OCI-M2 (cell line): ENCODE data around the gene FILIP1L.
"Not testable (repeated sequence)": the region's sequence is repeated elsewhere in the genome, so short reads cannot be mapped to it uniquely, and the experiment has no call there.

Experiments
- DNase-seq: peaks from one replicate; lab custom pipeline; 2025; ENCODE audit not compliant: unreplicated experiment; lab: John Stamatoyannopoulos, UW

Gene FILIP1L

DNA sequence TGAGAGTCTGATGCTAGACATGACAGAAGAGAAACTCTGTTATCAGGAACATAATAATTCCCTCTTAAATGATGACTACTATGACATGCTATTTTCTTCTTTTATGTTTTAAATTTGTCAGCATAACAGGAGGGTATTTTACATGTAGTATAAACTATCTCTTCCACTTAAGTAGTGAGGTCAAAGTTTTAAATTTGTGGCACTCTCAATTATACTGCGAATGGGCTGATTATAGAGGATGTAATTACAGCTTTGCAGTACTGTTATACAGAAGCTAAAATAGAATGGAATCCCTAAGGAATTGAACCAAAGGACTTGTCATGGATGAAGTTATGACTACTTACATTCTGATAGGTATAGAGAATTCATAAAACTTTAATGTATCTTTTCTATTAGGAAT is 262.3 kb downstream of the FILIP1L start:
- no peak for DNase-seq

GRCh38 chr3:99850608-99851007 is 263.7 kb downstream of the FILIP1L start:
- DNase-seq = no peak

GRCh38 chr3:99848433-99848832 is 265.9 kb downstream of the FILIP1L start:
- DNase-seq = no peak

- no peak for DNase-seq
Measured at GRCh38 chr3:99846477-99847160, 267.7 kb downstream of the FILIP1L start.

GRCh38 chr3:99845999-99846398 is 268.3 kb downstream of the FILIP1L start:
- no peak for DNase-seq

DNA sequence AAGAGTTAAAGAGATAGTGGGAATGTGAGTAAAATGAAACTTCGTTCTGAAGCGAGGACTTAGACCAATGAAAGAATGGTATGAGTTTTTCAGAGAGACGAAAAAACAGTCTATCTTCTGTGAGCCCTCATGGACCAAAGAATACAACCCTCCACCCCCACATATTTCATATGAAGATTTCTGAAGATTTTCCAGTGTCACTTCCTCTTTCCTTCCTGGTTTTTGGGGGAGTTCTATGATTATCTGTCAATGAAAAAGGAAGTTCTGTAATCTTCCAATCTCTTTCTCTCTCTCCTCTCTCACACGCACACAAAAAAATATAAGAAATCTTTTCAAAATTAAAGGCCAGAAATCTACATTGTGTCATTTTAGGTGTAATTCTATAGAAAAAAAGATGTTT is 269.0 kb downstream of the FILIP1L start:
- no peak for DNase-seq

- no peak for DNase-seq
Measured at GRCh38 chr3:99843590-99844258, 270.6 kb downstream of the FILIP1L start.

GRCh38 chr3:99842826-99843589 is 271.3 kb downstream of the FILIP1L start:
- DNase-seq = no peak

- not testable (repeated sequence) for DNase-seq
Measured at GRCh38 chr3:99841949-99842348, 272.4 kb downstream of the FILIP1L start.

GRCh38 chr3:99839613-99840012 is 274.7 kb downstream of the FILIP1L start:
- DNase-seq = no peak

GRCh38 chr3:99838755-99839154 is 275.5 kb downstream of the FILIP1L start:
- DNase-seq = no peak

GRCh38 chr3:99837715-99838114 is 276.6 kb downstream of the FILIP1L start:
- DNase-seq = no peak

DNA sequence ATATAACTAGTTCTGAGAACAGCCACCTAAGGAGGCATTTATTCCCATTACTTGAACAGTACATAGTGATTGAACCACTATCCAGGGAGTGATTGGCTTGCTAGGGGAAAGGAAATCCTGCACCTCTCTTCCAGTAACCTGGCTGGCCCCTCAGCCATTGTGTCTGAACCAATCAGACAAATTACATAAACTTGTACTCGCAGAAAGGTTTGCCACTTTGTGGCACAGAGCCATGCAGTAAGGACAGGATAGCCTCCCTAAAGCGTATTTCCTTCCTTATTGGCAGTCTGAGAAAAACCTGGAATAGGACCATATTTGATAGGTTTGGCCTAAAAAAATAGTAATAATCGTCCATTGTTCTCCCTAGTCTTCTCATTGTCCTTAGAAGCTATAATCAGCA is 277.6 kb downstream of the FILIP1L start:
- no peak for DNase-seq

DNA sequence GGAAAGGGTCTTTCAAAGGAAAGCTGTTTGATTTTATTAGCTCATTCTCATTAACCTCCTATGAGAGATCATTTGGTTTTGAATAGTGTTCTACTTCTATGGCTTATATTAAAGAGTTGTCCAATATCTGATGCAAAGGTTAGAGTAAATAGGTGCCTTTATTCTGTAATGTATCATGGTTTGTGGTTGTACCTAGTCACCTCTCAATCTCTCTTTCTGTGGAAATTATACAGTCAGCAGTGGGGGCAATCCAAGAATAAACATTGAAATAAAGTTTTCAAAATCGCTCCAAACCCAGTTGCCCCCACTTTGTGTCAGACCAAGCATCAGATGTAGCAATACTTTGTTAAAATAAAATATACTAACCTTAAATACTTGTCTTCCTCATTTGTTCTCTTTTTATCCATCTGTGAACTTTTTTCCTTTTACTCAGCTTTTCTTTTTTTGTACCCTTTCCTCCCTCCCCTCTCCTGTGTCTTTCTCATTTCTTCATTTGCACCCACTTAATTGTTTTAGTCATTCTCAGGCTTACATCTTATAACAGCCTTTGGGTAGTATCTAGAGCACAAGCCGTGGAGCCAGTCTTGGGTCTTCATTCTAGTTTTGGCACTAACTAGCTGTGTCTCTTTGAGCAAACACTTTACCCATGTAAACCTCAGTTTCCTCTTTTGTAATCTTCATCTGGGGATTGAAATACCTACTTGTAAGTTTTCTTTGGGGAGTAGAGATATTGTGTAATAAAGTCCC is 279.9 kb downstream of the FILIP1L start:
- DNase-seq = no peak

DNA sequence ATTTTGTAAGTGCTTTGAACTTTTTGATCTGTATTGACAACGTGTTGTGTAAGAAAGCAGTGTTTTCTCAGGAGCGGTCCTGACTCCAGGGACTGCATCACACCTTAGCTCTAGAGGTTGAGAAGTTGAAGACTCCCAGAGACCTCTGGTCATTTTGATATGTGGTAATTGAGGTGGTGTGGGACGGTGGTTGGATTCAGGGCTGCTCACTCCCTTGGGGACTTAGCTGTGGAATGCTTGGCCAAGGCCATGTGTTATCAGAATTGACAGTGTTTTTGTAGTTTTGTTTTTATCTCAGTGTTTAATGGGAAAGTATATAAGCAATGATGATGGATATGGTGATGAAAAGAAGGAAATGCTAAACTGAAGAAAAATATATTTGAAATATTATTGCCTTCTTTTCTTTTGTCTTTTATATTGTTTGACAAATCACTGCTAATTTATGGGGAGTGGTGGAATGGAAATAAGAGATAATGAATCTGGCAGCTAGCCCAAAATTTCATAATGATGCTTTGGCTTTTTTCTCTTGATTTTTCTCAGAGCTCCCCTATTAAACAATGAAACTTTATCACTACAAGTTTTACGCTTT is 280.6 kb downstream of the FILIP1L start:
- DNase-seq = no peak

DNA sequence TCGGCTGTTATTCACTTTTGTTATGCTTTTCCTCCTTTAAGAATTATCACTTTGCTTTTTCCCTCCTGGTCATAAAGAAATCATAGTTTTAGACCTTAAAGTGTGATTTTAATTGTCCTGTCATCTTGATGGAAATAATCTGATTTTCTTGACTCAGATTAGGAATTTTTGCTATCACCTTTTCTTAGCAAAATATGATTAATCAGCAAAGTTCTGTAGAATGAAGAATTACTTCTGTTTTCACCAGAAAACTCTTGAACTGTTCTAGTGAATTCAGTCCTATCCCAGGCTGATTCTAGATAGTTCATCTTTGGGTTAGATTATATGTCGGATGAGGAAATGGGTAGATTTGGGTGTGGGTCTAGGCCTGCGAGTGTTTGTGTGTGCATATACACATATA is 284.5 kb downstream of the FILIP1L start:
- no peak for DNase-seq

GRCh38 chr3:99825004-99825640 is 289.2 kb downstream of the FILIP1L start:
- no peak for DNase-seq

GRCh38 chr3:99823723-99824711 is 290.3 kb downstream of the FILIP1L start:
- DNase-seq = no peak

- no peak for DNase-seq
Measured at GRCh38 chr3:99818818-99819217, 295.5 kb downstream of the FILIP1L start.
